GM20431 (cell line): ENCODE results near the gene LCAT.

Experiments
- in situ Hi-C: fragments of 300-500 bp; cut with MseI, MboI; formaldehyde crosslinking; loops from one replicate; pipeline ENCODE4 v1.15.0; 2020; ENCODE audit warnings: low sequenced_read_pairs; ENCODE audit not compliant: unreplicated experiment

The LCAT gene

DNA sequence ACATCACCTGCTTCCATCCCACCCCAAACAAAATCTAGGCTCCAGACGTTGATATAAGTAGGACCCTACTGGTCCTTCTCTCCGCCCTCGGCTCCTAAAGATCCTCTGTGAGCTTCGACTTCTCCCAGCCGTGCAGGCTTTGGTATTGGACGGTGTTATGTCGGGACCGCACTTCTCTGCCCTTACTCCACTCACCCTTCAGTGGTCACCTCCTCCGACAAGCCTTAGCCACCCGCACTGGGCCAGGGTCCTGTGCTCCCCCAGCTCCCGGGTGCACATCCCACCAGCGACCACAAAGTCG, 8.9 kb downstream of the LCAT start:
- in situ Hi-C loops: no loop called here

DNA sequence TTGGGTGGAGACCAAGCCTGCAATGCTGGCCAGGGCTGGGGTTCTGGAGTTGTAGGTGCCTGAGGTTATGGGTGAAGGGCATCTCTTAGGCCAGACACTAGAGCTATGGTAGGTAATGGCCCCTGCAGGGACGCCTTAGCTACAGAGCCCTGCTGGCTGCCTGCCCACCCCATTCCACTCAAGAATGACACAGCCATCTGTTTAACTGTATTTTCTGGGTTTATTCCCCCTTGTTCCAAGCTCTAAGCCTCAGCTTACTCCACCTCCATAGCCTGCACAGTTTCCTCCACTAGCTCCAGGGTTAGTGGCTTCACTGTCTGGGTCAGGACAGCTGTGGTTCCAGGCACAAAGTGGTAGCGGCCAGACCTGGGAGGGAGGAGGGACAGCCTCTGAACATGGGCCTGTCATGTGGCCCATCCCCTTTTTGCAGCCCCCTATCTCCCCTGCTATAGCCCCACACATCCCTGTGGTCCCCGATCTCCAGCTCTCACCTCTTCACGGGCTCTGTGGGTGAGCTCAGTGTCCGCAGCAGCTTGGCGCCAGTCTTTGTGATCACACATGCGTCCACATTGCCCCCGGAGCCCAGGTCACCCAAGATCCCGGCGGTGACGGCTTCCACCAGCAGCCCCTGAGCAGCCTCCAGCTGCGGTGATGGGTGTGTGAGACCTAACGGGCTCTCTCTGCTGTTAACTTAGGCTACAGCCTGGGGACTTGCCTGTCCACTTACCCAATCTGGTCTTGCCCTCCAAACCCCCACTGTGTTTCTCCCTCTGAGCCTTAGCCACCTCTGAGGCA, 9.4 kb downstream of the LCAT start:
- in situ Hi-C loops: no loop called here

DNA sequence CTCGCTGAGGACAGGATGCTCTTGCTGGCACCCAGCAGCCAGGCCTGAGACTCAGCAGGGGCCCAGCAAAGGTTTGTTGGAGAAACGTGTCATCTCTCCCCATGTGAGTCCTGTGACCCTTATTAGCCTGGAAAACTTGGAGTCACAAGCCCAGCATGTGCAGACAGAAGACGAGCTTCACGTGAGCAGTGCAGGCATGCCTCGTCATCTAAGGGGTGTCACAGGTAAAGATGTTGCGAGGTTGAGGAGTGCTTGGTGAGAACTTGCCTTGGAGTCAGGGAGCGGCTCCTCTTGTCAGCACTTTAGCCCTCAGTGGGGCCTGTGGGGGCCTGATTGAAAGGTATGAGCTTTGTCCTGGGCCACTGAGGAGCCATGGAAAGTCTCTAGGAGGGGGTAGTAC, 10.1 kb downstream of the LCAT start:
- in situ Hi-C loops: no loop called here

DNA sequence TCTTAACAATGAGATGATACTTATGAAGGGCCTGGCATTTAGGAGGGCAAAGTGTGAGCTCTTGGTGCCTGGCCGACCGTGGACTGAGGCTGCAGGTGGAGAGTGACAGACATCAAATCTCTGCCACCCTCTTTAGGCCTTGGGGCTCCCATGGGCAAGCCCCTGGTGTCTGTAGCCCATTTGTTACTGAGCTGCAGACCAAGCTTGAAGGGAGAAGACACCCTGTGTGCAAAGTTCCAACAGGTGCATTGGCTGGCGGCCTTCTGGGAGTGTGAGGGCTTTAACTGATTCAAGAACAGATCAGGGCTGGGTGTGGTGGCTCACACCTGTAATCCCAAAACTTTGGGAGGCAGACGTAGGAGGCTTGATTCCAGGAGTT, 11.5 kb downstream of the LCAT start:
- in situ Hi-C loops: no loop called here

DNA sequence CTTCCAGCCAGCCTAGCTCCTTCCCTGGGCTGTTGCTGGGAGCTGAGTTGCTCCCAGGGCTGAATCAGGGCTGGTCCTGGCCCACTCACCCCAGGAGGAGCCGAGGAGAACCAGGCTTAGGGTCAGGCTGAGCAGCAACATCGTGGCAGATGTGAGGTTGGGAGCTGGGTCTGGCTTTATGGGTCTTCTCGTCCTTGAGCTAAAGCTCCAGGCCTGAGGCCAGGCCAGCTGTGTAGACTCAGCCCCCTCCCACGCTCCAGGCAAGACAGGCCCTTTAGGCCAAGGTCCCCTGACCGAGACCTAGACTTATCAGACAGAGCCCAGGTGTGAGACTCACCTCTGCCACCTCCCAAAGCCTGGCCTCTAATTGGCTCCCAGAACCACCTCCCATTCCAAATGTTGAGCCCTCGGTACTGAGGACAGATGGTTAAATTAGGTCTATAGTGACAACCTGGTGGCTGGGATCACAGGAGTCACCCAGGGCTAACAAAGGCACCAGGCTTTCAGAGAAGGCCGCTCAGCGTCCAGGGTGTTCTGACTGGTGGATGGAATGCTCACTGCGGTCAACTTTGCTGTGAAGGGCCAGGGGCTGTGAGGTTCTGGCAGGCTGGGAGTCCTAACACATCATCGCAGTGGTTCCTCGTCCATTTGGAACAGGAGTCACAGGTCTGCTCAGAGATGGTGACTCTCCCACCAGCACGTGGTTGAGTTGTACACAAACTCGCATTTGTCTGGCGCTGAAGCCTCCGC, 12.0 kb downstream of the LCAT start, which contains the start of gene CTRL:
CTRL (minus strand) TSS at position 151 of the 750 bp plus-strand sequence; CDS start at position 141, 10 bp downstream.
- in situ Hi-C loops: no loop called here

DNA sequence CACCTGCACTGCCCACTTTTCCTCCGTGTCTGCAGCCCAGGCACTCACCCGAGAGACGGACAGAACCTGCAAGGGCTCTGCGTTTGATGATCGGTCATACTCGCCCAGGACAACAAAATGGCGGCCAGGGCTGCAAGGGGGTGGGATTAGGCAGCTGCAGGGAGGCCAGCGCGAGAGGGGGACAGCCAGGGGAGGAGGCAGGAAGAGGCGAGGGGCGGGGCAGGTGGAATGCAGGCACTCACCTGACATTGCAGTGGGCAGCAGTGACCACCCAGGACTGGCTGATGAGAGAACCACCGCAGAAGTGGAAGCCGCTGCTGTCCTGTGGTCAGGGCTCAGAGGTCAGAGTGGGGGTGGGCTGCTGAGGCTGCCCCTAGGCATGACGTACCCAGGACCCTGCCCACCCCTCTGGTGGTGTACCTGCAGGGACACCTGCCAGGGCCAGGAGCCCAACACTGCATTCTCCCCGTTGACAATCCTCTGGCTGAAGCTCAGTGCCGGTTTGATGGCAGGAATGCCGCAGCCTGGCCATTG, 13.2 kb downstream of the LCAT start:
- in situ Hi-C loops: no loop called here

DNA sequence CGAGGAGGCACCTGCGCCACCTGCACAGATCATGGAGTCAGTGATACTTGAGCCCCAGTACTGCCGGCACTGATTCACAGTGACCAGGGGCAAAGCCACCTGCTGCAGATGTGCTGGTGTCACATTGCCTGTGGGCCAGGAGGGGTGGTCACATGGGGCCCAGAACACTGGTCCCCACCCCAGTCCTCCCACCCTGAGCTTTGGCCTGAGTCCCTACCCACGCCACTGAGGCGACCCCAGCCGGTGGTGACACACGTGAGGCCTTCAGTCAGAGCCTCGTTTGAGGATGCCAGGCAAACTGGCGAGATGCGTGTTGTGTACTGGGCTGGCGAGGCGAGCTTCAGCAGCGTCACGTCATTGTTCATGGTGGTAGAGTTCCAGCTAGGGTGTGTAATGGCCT, 13.7 kb downstream of the LCAT start:
- in situ Hi-C loops: no loop called here

DNA sequence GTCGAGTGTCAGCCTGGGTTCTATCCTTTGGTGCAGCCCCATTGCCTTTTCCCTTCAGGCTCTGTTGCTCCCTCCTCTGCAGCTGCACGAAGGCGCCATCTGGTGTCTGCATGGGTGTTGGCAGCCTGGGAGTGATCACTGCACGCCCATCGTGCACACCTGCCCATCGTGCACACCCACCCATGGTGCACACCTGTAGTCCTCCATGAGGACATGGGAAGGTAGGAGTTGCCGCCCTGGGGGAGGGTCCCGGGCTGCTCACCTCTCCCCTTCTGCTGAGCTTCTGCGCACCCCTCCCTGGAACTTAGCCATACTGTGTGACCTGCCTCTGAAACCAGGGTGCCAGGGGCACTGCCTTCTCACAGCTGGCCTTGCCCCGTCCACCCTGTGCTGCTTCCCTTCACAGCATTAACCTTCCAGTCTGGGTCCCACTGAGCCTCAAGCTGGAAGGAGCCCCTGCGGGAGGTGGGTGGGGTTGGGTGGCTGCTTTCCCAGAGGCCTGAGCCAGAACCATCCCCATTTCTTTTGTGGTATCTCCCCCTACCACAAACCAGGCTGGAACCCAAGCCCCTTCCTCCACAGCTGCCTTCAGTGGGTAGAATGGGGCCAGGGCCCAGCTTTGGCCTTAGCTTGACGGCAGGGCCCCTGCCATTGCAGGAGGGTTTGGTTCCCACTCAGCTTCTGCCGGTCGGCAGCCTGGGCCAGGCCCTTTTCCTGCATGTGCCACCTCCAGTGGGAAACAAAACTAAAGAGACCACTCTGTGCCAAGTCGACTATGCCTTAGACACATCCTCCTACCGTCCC, 15.2 kb downstream of the LCAT start:
- in situ Hi-C loops: no loop called here

DNA sequence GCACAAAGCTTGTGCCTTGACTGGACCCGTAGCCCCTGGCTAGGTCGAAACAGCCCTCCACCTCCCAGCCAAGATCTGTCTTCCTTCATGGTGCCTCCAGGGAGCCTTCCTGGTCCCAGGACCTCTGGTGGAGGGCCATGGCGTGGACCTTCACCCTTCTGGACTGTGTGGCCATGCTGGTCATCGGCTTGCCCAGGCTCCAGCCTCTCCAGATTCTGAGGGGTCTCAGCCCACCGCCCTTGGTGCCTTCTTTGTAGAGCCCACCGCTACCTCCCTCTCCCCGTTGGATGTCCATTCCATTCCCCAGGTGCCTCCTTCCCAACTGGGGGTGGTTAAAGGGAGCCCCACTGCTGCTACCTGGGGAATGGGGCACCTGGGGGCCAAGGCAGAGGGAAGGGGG, 15.8 kb downstream of the LCAT start:
- in situ Hi-C loops: no loop called here

DNA sequence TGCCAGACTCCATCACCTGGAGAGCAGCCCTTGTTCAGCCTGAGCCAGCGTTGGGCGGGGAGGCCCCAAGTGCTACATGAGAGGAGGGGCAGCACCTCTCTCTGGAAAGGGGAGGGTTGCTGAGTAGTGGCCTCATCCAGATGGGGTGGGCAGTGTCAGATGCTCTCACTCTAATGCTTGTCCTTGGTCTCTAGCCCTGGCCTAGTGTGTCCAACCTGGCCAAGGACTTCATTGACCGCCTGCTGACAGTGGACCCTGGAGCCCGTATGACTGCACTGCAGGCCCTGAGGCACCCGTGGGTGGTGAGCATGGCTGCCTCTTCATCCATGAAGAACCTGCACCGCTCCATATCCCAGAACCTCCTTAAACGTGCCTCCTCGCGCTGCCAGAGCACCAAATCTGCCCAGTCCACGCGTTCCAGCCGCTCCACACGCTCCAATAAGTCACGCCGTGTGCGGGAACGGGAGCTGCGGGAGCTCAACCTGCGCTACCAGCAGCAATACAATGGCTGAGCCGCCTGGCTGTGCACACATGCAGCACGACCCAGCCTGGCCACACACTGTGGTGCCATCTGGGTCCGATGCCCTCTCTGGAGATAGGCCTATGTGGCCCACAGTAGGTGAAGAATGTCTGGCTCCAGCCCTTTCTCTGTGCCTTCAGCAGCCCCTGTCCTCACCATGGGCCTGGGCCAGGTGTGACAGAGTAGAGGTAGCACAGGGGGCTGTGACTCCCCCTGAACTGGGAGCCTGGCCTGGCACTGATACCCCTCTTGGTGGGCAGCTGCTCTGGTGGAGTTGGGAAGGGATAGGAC, 16.6 kb downstream of the LCAT start:
- in situ Hi-C loops: no loop called here

DNA sequence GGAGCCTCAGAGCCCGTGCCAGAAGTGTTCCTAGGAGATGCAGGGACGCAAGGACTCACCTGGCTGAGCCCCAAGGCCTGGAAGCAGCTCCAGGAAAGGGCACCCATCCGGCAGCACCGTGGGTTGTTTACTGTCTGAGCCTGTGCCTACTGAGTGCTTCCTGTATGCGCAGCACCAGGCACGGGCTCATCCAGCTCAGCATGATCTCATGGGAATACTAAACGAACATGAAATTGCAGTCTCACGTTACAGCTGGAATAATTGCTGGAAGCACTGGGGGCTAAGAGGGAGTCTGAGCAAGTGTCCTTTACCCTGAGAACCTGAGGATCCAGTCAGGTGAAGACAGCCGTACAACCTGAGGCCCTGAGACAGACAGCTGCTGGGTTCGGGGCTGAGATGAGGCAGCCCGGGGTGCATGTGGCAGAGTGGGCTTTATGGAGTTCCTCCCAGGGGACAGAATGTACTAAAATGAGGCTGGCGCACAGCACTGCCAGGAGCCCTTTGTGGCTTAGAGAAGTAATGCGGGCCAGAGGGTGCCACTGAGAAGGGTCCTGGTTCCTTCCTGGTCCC, 17.7 kb downstream of the LCAT start:
- in situ Hi-C loops: no loop called here

DNA sequence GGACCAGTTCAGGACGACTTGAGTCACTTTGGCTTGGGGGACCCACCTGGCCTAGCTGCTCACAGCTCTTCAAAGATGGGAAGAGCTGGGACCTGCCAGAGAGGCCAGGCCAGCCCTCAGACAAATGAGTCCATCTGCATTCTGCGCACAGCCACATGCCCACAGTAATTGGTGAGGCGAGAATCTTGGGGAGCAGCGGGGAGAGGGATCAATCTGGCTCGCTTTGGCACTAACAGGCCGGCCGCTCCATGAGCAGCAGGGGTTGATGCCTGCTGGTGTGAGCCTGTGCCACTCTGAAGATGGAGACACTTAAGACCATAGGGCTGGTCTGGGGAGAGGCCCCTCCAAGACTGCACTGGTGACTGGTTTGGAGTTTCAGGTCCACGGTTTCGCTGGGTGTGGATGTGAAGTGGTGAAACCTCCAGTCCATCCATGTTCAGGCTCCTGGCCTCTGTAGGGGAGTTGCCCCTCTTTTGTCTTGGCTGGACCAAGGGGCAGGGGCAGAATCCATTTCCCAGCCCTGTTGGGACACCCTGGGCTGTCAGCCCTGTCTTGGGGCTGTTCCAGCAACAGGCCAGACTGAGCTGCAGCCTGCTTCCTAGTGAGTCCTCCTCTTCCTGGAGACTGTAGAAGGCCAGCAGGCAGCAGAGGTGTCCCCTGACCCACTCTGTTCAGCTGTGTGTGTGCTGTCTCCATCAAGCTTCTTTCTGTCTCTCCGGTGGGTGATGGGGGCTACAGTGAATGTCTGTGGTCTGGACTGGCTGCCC, 19.6 kb downstream of the LCAT start:
- in situ Hi-C loops: no loop called here

DNA sequence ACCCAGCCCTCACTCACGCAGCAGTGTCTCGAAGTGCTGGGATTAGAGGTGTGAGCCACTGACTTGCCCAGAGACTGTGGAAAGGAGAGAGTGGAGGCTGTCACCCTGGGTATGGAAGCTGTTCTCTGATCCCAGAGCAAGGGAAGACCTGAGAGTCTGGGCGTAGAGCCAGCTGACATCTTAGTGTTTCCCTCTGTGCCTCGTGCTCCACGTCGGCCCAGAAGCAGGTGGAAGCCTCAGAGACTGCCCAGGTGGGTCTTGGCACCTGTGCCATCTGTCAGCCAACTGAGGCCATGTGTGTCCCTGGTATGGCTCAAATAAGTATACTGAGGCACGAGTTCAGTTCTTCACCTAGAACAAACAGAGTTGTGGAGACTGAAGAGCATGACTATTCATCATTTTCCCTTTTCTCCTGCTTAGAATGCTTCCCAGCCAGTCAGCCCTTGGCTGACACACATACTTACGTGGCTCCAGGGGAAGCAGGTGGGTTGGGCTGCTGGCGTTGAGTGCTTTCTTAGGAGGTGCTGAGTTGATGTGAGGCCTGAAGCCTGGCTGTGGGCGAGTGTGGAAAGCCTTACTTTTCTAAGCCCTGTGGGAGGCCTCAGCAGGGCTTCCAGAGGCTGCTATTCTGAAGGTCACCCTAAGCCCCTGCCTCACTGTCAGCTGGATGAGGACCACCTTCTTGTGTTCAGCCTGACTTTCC, 20.4 kb downstream of the LCAT start:
- in situ Hi-C loops: no loop called here

DNA sequence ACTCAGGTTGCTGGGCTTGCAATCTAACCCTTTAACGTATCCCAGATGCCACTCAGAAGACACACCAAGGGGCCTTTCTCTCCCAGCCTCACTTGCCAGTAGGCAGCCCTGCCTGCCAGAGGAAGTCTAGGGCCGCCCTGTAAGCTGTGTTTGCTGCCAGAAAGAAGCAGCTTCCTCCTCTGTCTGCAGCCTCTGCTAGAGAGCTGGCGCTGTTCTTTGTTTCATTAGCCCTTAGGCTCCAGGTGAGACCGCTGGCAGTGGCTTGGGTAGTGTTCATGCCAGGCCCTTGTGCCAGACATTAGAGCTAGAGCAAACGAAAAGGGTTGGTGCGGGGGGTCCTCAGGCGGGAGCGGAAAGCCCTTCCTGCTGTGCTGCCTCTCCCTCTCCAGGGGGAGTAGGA, 21.2 kb downstream of the LCAT start:
- in situ Hi-C loops: no loop called here

DNA sequence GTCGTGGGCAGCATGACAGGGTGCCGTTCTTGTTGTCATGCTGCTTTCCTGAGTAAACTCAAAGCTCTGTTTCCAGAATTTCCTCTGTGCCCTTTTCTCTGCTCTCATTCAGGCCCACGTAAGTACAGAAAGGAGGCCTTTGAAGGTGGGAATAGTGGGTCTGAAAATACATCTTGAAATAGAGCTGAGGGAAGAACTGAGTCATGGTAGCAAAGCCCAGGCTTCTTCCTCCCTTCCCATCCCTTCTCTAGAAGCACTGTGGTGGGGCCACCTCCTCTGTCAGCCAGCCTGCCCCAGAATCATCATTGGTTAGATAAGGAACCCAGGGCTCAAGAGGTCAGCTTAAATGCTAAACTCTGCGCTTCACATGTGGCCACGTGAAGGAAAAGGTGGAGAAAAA, 21.7 kb downstream of the LCAT start:
- in situ Hi-C loops: no loop called here

DNA sequence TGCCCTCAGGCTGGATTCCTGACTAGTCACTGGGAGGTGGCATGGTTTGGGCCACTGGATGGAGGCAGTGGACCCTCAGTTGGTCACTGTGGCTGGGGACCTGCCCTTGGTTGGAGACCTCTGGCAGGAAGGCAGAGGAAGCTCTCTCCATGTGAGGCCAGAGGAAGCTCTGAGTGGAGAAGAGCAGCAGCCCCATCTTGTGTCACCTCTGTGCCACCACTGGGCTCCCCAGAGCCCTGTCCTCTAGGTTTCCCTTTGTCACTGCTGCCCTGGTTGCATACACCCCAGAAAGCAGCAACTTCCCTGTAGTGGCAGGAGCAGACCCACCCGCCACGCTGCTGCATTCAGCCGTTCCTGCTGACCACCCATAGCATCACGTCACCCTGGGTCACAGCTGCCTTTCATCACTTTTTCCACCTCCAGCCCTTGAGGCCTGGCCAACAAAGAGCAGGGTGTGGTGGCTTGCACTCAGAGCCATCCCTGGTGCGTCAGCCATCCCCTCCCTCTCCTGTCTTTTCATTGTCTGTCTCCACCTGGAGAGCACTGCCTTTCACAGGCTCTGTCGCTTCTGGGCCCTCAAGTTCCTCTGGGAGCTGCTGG, 24.2 kb downstream of the LCAT start:
- in situ Hi-C loops: no loop called here

DNA sequence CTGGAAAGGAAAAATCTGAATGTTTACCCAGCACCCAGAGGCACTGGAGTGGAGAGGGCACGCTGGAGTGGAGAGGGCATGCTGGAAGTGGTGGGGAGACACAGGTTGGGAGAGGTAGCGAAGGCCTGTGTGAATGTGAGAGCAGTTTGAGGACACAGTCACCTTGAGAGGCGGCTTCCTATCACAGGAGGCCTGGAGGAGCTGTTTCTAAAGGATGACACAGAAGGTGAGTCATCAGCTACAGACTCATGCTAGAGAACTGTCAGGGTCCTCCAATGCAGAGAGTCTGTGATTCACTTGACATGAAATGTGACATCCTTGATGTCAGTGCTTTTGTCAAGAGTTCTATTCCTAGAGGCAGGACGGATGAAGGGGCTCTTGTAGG, 26.1 kb downstream of the LCAT start:
- in situ Hi-C loops: no loop called here
